HG03135 (cell line): ENCODE data around the gene GALNT2.

Source experiments
- ATAC-seq: cut with Tn5 transposase; IDR thresholded peaks from one replicate; pipeline ENCODE4 v1.9.1; 2021; ENCODE audit warnings: mild to moderate bottlenecking, moderate library complexity; ENCODE audit not compliant: unreplicated experiment

The GALNT2 gene

DNA sequence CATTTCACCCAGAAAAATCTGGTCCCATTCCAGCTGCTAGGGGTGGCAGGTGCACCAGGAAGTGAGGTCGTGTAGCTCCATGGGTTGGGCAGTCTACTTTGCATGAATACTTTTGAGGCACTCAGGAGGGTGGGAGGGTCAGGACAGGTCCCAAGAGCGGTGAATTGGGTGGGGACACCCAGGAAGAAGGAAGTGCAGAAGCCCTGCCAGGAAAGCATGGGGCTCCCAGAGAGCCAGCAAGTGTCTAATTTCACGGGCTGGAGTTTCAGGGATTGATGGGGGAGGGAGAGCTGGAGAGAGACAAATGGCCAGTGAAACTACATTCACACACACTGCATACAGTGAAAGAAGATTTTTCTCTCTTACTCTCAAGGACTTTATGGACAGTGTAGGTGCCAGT, 137.8 kb downstream of the GALNT2 start:
- no peak for ATAC-seq

GRCh38 chr1:230205719-230206198, 138.7 kb downstream of the GALNT2 start:
- ATAC-seq: no peak

GRCh38 chr1:230206207-230206606, 139.2 kb downstream of the GALNT2 start:
- no peak for ATAC-seq

DNA sequence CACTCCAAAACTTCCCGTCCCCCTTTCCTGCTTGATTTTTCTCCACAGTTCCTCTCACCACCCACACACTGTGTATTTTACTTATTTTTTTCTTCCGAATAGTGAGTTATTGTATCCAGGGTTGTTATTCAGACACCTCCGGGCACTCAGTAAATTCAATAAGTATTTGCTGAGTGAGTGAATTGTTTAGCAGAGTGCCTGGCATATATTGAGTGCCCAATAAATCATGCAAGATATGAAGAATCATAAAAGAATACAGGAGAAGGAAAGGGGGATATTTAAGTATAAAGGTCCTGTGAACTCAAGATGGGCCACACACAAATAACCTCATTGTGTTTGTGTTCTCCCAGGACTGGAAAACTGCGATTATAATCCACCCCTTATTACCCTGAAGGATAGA, 139.9 kb downstream of the GALNT2 start:
- ATAC-seq: no peak

DNA sequence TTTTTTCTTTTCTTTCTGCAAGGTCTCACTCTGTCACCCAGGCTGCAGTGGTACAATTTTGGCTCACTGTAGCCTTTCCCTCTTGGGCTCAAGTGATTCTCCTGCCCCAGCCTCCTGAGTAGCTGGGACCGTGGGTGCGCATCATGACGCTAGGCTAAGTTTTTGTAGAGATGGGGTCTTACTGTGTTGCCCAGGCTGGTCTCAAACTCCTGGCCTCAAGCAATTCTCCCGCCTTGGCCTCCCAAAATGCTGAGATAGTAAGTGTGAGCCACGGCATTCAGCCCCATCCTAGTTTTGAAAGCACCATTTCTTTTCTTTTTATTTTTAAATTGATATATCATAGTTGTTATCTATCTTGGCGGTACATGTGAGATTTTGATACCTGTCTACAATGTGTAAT, 140.6 kb downstream of the GALNT2 start:
- ATAC-seq: no peak

- peak; percentile 54 for ATAC-seq
These were observed 141.7 kb downstream of the GALNT2 start for GRCh38 chr1:230208619-230209261.

DNA sequence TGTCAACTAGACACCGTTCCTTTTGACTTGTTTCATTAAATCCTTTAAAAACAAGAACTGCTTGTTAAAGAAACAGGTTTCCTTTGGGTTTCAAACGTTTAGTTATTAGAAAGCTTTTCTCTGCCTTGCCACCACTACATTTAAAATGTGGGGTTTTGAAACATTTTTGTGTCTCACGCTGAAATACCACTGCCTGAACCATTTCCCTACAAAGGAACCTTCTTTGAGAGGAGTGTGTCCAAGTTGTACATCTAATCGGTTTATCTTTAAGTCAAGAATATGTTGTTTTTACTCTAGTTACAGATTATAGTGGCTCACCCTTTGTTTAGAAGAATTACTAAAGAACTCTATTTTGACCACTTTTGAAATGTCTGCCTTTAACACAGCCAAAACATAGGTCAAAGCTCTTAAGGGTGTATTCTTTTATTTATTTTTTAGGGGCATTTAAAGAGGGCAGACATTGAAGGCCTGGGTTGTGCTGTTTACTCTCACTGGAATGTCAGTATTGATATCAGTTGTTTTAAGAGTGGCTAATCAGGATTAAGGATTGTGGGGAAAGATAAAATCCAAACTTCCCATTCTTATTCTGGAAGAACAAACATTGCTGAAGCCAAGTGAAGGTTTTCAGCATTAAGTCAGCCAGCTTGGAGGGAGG, 143.4 kb downstream of the GALNT2 start:
- no peak for ATAC-seq

- ATAC-seq: no peak
These were observed 143.9 kb downstream of the GALNT2 start for GRCh38 chr1:230210981-230211336.

DNA sequence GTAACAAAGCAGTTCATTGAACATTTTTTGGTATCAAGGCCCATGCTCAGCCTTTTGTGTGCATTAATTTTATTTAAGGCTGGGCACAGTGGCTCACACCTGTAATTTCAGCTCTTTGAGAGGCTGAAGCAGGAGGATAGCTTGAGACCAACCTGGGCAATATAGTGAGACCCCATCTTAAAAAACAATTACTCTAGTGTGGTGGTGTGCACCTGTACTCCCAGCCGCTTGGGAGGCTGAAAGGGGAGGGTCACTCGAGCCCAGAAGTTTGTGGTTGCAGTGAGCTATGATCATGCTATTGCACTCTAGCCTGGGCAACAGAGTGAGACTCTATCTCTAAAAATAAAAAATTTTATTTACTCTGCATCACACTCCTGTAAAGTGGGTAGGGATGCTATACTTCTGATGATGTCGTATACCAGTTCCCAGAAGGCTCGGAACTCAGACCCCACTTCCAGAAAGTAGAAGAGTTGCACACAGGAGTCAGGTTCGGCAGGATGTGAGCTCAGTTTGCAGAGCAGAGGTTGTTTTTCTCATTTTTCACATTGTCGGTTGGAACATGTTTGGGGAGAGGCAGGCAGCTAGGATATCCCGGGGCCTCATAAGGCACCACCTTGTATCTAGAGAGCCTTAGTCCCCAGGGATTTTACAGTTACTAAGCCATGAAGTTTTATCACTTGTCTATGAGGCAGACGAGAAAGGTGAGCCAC, 144.6 kb downstream of the GALNT2 start:
- ATAC-seq: no peak

- peak; percentile 31 for ATAC-seq
These were observed 145.4 kb downstream of the GALNT2 start for GRCh38 chr1:230212405-230212936.

DNA sequence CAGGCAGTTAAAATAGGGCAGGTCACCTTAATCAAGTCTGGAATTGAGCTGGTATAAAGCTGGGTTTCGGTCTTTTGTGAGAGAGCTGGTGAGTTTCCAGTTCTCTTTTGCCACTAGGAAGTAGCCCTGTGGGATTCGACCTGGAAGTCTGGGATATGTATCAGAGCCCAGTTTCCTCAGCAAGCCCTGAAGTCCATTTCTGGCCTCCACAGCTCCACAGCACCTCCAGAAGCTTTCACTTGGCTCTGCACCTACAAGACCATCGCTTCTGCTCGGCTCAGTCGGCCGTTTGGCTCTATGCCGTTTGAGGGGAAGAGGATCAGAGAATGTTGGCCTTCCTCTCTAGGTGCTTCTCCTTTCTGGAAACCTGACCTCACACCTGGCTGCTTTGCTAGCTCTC, 148.0 kb downstream of the GALNT2 start:
- no peak for ATAC-seq

DNA sequence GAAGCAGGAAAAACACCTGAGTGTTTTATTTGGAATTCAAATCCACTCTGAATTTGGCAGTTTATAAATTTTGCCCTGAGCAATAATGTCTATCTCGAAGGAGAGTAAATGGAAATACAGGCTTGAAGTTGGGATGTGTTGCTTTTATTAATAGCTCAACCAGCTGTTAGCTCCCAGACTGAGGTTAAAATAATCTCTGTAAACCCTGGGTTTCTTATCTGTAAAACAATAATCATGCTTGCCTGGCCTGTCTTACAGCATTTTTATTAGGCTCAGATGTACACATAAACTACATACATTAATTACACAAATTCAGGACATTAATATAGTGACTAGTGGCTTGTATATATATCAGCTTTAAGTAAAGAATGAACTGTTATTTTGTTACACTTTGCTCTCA, 148.5 kb downstream of the GALNT2 start:
- no peak for ATAC-seq

DNA sequence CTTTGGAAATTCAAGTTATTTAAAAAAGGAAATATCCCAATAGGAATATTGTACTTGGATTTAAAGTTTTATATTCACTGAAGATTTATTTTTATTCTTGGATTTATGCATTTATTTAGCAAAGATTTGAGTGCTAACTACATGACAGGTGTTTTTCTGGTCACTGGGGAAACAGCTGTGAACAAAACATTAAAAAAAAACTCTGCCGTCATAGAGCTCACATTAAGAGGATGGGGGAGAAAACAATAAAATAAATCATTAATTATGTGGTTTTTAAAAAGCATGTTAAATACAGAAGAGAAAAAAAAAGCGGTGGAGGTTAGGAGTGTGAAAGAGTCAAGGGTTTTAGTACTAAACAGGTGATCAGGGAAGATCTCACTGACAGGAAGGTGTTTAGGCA, 149.9 kb downstream of the GALNT2 start:
- no peak for ATAC-seq

GRCh38 chr1:230218667-230219066, 151.6 kb downstream of the GALNT2 start:
- ATAC-seq: no peak

- no peak for ATAC-seq
These were observed 152.4 kb downstream of the GALNT2 start for GRCh38 chr1:230219174-230220067.

GRCh38 chr1:230220478-230220877, 153.4 kb downstream of the GALNT2 start:
- ATAC-seq: no peak

GRCh38 chr1:230220907-230221306, 153.9 kb downstream of the GALNT2 start:
- ATAC-seq: no peak

- ATAC-seq: peak; percentile 63
These were observed 155.6 kb downstream of the GALNT2 start for GRCh38 chr1:230222678-230223077.

DNA sequence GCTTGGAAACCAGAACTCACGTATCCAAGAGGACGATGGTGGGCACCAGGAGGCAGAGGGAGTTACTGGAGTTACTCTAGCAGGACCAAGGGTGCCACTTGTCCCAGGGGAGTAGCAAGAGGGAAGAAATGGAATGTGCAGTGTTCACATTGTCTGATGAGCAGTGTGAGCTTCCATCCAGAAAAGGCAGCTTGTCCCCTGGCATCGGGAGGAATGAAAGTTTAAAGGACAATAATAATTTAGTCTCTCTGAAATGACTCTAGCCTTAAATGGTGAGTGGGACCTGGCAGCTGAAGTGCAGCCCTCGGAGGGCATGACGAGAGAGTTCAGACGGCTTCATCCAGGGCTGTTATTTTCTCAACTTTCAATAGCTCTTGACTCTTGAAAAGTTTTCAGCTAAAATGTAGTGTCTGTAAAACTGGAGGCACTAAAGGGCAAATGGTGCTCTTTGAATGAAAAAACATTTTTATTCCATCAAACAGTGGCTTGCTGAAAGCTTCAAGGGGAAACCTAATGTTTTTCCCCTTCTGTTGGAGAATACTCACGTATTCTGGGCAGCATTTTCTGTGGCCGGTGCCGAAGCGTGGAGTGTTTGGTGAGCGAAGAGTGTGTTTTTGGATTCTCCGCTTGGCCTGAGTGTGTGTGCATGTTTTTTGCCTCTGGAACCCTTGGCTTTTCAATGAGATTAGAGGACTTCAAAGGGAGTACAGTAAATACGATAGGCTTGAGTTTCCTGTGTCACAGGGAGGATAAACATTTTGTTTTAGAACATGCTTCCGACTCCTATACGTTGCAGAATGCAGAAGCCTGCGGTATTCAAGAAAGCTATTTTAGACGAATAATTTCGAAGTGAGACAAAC, 157.3 kb downstream of the GALNT2 start:
- ATAC-seq: no peak
